HG03432 (cell line): ENCODE measurements around the gene OR2AG1.
A peak's percentile ranks its signal among the peaks of the same experiment; 100 is the strongest.

Experiments used
- ATAC-seq: cut with Tn5 transposase; IDR thresholded peaks from one replicate; pipeline ENCODE4 v1.9.1; 2021; ENCODE audit warnings: mild to moderate bottlenecking, moderate library complexity; ENCODE audit not compliant: unreplicated experiment

OR2AG1 gene

GRCh38 chr11:6782720-6783119, at the start of gene OR2AG1:
OR2AG1 (plus strand) TSS chr11:6783020; CDS start chr11:6785038, 2,018 bp downstream.
- ATAC-seq: no peak

- no peak for ATAC-seq
Measured at GRCh38 chr11:6733326-6734275, 49.2 kb upstream of the OR2AG1 start.

- ATAC-seq: no peak
Measured at GRCh38 chr11:6734616-6735015, 48.2 kb upstream of the OR2AG1 start.

- no peak for ATAC-seq
Measured at GRCh38 chr11:6735306-6735705, 47.5 kb upstream of the OR2AG1 start.

GRCh38 chr11:6736495-6737121, 46.2 kb upstream of the OR2AG1 start:
- no peak for ATAC-seq

GRCh38 chr11:6737872-6738466, 44.9 kb upstream of the OR2AG1 start:
- ATAC-seq: peak; percentile 79

GRCh38 chr11:6738590-6738989, 44.2 kb upstream of the OR2AG1 start:
- no peak for ATAC-seq

GRCh38 chr11:6742260-6742659, 40.6 kb upstream of the OR2AG1 start:
- ATAC-seq: no peak

- ATAC-seq: no peak
Measured at GRCh38 chr11:6745018-6745417, 37.8 kb upstream of the OR2AG1 start.

GRCh38 chr11:6745465-6746015, 37.3 kb upstream of the OR2AG1 start:
- ATAC-seq: peak; percentile 61

- peak; percentile 87 for ATAC-seq
Measured at GRCh38 chr11:6746086-6746618, 36.7 kb upstream of the OR2AG1 start.

GRCh38 chr11:6746626-6747025, 36.2 kb upstream of the OR2AG1 start:
- ATAC-seq: no peak

- no peak for ATAC-seq
Measured at GRCh38 chr11:6747097-6747668, 35.6 kb upstream of the OR2AG1 start.

GRCh38 chr11:6755303-6755952, 27.4 kb upstream of the OR2AG1 start:
- peak; percentile 56 for ATAC-seq

- ATAC-seq: no peak
Measured at GRCh38 chr11:6755953-6756347, 26.9 kb upstream of the OR2AG1 start.

- peak; percentile 77 for ATAC-seq
Measured at GRCh38 chr11:6757373-6757967, 25.4 kb upstream of the OR2AG1 start.

- peak; percentile 92 for ATAC-seq
Measured at GRCh38 chr11:6771926-6772893, 10.6 kb upstream of the OR2AG1 start, which contains the start of gene OR2AG2. OR2AG2 (minus strand) TSS chr11:6771976; CDS start chr11:6768957, 3,019 bp downstream.

GRCh38 chr11:6778518-6778917, 4.3 kb upstream of the OR2AG1 start:
- no peak for ATAC-seq

GRCh38 chr11:6780829-6781228, 2.0 kb upstream of the OR2AG1 start:
- no peak for ATAC-seq
